ENCODE measurements around the gene TRAPPC2. TPM values are rescaled to one million over a fixed set of nuclear protein-coding genes. Genes with fewer than 3 reads are reported as not detected.

Gene TRAPPC2
- total RNA-seq, 4 donors from 2014 or later: 14.3 to 17.3 (median 16.0) TPM

- Histone ChIP-seq H3K27me3 (no peaks in the 10 kb centered on the region), H3K4me1 (no peaks in the 10 kb centered on the region), H3K36me3 (peaks cover 0 to 23% of the 10 kb centered on the region in 2 donors), H3K27ac (no peak overlapping the region), H3K9me3 (no peaks in the 10 kb centered on the region), H3K4me3 (no peak overlapping the region)
- ATAC-seq: no peak
- no peak for TF ChIP-seq POLR2A (IDR thresholded peaks at IDR 0.05)
- TF ChIP-seq POLR2AphosphoS5 (IDR thresholded peaks at IDR 0.05): no peak
- TF ChIP-seq CTCF (IDR thresholded peaks at IDR 0.05): no peak
- TF ChIP-seq EP300 (IDR thresholded peaks at IDR 0.05): no peak
- WGBS, 2 donors (ENCODE audit: low coverage in 1 of 2): 69 to 92% methylated on average over 3 of the region's 3 CpGs
Observed at GRCh38 chrX:13752141-13752540, 17.7 kb upstream of the TRAPPC2 start.

- H3K27ac ChIP-seq: no peak overlapping the region
- no peak overlapping the region for H3K4me3 ChIP-seq
- H3K27me3 ChIP-seq: no peaks in the 10 kb centered on the region
- peaks cover 0 to 28% of the 10 kb centered on the region in 2 donors for H3K36me3 ChIP-seq
- no peak for TF ChIP-seq EP300 (IDR thresholded peaks at IDR 0.05)
- TF ChIP-seq POLR2AphosphoS5 (IDR thresholded peaks at IDR 0.05): no peak
- no peak for TF ChIP-seq POLR2A (IDR thresholded peaks at IDR 0.05)
- no peak for TF ChIP-seq CTCF (IDR thresholded peaks at IDR 0.05)
- ATAC-seq: no peak
- H3K4me1 ChIP-seq: no peaks in the 10 kb centered on the region
- no peaks in the 10 kb centered on the region for H3K9me3 ChIP-seq
Observed at GRCh38 chrX:13750812-13751211, 16.4 kb upstream of the TRAPPC2 start.

- Histone ChIP-seq H3K9me3 (no peaks in the 10 kb centered on the region), H3K36me3 (peaks cover 0 to 33% of the 10 kb centered on the region in 2 donors), H3K4me3 (no peak overlapping the region), H3K27ac (no peak overlapping the region), H3K27me3 (no peaks in the 10 kb centered on the region), H3K4me1 (no peaks in the 10 kb centered on the region)
- ATAC-seq: peak; percentile 50
- TF ChIP-seq CTCF (IDR thresholded peaks at IDR 0.05) (peak in 2 of 4 experiments; percentile 35 to 67), POLR2A (IDR thresholded peaks at IDR 0.05) (no peak), POLR2AphosphoS5 (IDR thresholded peaks at IDR 0.05) (no peak)
Observed at GRCh38 chrX:13750204-13750603, 15.8 kb upstream of the TRAPPC2 start.

- ATAC-seq: no peak
- Histone ChIP-seq H3K4me1 (no peaks in the 10 kb centered on the region), H3K27me3 (no peaks in the 10 kb centered on the region), H3K36me3 (peaks cover 0 to 31% of the 10 kb centered on the region in 2 donors), H3K27ac (no peak overlapping the region), H3K9me3 (no peaks in the 10 kb centered on the region), H3K4me3 (no peak overlapping the region)
- 40 to 95% methylated on average over 1 to 3 of the region's 3 CpGs for WGBS, 2 donors (ENCODE audit: low coverage in 1 of 2)
- no peak for TF ChIP-seq CTCF (IDR thresholded peaks at IDR 0.05)
- no peak for TF ChIP-seq EP300 (IDR thresholded peaks at IDR 0.05)
- TF ChIP-seq POLR2A (IDR thresholded peaks at IDR 0.05): no peak
- TF ChIP-seq POLR2AphosphoS5 (IDR thresholded peaks at IDR 0.05): no peak
Observed at GRCh38 chrX:13748486-13748885, 14.1 kb upstream of the TRAPPC2 start.

- Histone ChIP-seq H3K4me3 (no peak overlapping the region), H3K27me3 (no peaks in the 10 kb centered on the region), H3K4me1 (peaks cover 0 to 4% (median 0%) of the 10 kb centered on the region in 3 donors), H3K9me3 (no peaks in the 10 kb centered on the region), H3K36me3 (peaks cover 0 to 31% of the 10 kb centered on the region in 2 donors), H3K27ac (no peak overlapping the region)
- 8 to 53% methylated on average over 2 of the region's 2 CpGs for WGBS, 2 donors (ENCODE audit: low coverage in 1 of 2)
- TF ChIP-seq POLR2A (IDR thresholded peaks at IDR 0.05): no peak
- no peak for TF ChIP-seq EP300 (IDR thresholded peaks at IDR 0.05)
- TF ChIP-seq CTCF (IDR thresholded peaks at IDR 0.05): peak; percentile 24 to 41 (median 32)
- TF ChIP-seq POLR2AphosphoS5 (IDR thresholded peaks at IDR 0.05): no peak
- peak; percentile 19 for ATAC-seq
Observed at GRCh38 chrX:13747836-13748235, 13.4 kb upstream of the TRAPPC2 start.
